Activated naive CD8-positive, alpha-beta T cell treated with anti-CD3 and anti-CD28 coated beads, Interleukin-2, amount 10 ng/mL, durations not matched to agents 7 days and 5 days (primary cell): ENCODE measurements around the gene PTS. TPM values are rescaled to one million over a fixed set of nuclear protein-coding genes. Genes with fewer than 3 reads are reported as not detected.

Source experiments
- ATAC-seq: fragments of 150-1000 bp; cut with Tn5 transposase; one replicate; pipeline ENCODE4 v1.10.0; 2021; ENCODE audit warnings: low read depth, moderate library complexity
- POLR2A ChIA-PET: fragments of 350-600 bp; sonication (Branson Sonifier 250); formaldehyde crosslinking; loops from one replicate; lab custom pipeline; 2021; ENCODE audit warnings: antibody characterized with exemption; lab: Charles Lee
- DNase-seq: peaks from one replicate; pipeline ENCODE4 v3.0.0; 2021
- H3K27ac Mint-ChIP-seq: one replicate; pipeline ENCODE4 v1.8.0; 2022; ENCODE audit warnings: mild to moderate bottlenecking, mixed read lengths
- H3K27me3 Mint-ChIP-seq: one replicate; pipeline ENCODE4 v1.8.0; 2022; ENCODE audit warnings: mild to moderate bottlenecking, moderate library complexity, mixed read lengths
- H3K36me3 Mint-ChIP-seq: one replicate; pipeline ENCODE4 v1.8.0; 2021; ENCODE audit warnings: mild to moderate bottlenecking, mixed read lengths
- H3K4me1 Mint-ChIP-seq: one replicate; pipeline ENCODE4 v1.8.0; 2021; ENCODE audit warnings: mixed read lengths
- H3K4me3 Mint-ChIP-seq: one replicate; pipeline ENCODE4 v1.8.0; 2022; ENCODE audit warnings: mild to moderate bottlenecking, moderate library complexity, mixed read lengths
- H3K9me3 Mint-ChIP-seq: one replicate; pipeline ENCODE4 v1.8.0; 2021; ENCODE audit warnings: mixed read lengths
- total RNA-seq, 2 experiments: library from RNA; stranded (reverse); gene quantifications; one replicate each; pipeline ENCODE4 v1.2.3, GENCODE V29; 2021

PTS gene
- total RNA-seq, 2 experiments from 2014 or later = 20.9 to 24.2 TPM

DNA sequence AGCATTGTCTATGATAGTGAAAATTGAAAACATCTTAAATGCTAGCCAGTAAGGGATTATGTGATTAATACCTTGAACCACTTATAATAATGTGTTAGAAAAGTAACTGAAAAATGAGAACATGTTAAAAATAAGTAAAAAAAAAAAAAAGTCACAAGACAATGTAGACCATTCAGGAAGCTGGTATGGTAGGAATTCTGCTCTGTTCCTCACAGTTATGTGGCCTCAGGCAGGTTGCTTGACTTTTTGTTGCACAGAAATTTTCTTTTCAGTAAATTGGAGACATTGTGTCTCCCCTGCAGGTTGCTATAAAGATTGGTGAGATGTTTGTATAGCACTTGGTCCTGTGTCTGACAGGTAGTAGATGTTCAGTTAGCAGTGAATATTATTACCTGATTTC is 51.7 kb downstream of the PTS start:
- no peaks in the 10 kb centered on the region for H3K9me3 Mint-ChIP-seq
- H3K27ac Mint-ChIP-seq = no peak overlapping the region
- DNase-seq (no peak), ATAC-seq (no peak)
- H3K27me3 Mint-ChIP-seq = peaks cover 10% of the 10 kb centered on the region
- no peak overlapping the region for H3K4me3 Mint-ChIP-seq
- peaks cover 30% of the 10 kb centered on the region for H3K4me1 Mint-ChIP-seq
- POLR2A ChIA-PET = no interaction called here
- H3K36me3 Mint-ChIP-seq = no peaks in the 10 kb centered on the region

DNA sequence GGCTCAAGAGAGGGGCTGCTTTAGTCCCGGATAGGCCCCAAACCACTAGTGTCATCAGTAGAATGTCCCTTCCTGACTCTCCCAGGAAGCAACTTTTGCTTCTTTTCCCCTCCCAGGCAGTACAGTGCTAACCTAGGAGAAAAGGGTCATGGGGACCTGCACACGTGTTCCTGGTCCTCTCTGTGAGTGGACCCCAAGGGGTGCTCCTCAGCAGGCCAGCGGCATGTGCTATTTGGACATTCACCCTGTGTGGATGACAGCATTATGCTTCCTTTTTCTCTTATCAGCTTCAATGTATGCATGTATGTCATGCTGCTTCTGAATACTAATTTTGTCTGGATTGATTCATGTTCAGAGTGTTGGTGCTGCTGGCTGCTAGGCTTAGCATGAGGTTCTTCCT is 52.6 kb downstream of the PTS start:
- H3K4me3 Mint-ChIP-seq = no peak overlapping the region
- no peaks in the 10 kb centered on the region for H3K36me3 Mint-ChIP-seq
- H3K27me3 Mint-ChIP-seq = peaks cover 10% of the 10 kb centered on the region
- H3K4me1 Mint-ChIP-seq = peaks cover 28% of the 10 kb centered on the region
- ATAC-seq (no peak), DNase-seq (no peak)
- no peaks in the 10 kb centered on the region for H3K9me3 Mint-ChIP-seq
- POLR2A ChIA-PET = interaction anchor here (0.7 kb wide), 1 partner anchor 347 kb away, joined by 3 read pairs; no protein-coding TSS in a partner anchor
- H3K27ac Mint-ChIP-seq = no peak overlapping the region

DNA sequence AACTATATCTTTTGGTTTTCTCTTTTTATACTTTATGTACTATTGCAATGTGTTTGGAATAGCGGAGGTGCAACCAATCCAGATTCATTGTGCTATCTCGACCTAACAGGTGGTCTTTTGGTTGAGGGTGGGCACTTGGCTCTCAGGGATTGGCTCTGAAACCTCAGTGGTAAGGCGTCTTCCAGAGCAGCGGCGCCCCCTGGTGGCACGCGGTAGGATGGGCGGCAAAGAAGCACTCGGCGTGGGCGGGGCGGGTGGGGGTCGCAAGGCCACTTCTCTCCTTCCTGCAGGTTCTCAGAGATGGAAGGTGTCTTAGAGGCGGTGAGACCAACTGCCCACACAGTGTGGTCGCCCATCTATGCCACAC is 53.7 kb downstream of the PTS start:
- POLR2A ChIA-PET = interaction anchor here (0.7 to 1.4 kb wide), 5 partner anchors 54 to 403 kb away, joined by 3 to 7 read pairs (median 5); partner anchors contain the start of gene PTS
- H3K27ac Mint-ChIP-seq = peak overlapping the region; percentile 76
- peak; percentile 86 for DNase-seq
- H3K36me3 Mint-ChIP-seq = no peaks in the 10 kb centered on the region
- no peaks in the 10 kb centered on the region for H3K9me3 Mint-ChIP-seq
- H3K4me3 Mint-ChIP-seq = peak overlapping the region; percentile 84
- peak; percentile 57 for ATAC-seq
- H3K4me1 Mint-ChIP-seq = peaks cover 28% of the 10 kb centered on the region
- peaks cover 10% of the 10 kb centered on the region for H3K27me3 Mint-ChIP-seq

DNA sequence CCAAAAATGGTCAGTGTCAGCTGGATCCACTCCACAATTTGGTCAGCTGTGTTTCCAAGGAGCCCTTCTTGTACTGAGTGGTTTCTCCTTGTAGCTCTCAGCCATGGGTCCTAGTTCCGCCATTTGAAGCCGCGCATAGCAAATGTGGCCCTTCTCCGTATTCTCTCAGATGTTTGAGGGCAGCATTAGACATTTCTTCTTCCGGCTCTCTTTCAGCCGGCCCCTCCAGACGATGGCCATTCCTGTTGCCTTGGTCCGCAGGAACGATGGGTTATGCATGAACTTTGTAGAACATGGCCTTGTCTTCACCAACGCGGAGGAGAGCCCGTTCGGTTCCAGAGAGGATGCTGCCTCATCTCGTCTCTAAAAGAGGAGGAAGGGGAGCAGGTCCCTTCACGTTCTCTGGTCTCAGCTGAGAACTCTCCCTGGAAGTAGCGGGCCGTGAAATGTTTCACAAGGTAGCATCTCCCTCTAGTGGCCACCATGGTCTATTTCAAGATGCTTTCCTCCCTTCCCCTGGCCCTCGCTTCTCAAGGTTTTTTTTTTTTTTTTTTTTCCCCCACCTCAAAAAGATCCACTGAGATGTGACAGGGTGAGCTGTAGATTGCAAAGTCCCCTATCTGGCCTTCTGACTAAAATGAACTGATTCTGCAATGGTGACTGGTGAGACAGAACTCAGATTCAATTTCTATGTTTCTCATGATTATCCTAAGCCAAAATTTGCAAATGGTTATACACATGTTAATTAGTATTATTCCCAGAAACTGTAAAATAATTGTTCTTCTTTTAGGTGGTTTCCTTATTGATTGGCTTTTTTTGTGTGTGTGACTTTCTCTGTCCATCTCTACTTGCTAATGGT is 54.3 kb downstream of the PTS start:
- peak overlapping the region; percentile 84 for H3K4me3 Mint-ChIP-seq
- no peaks in the 10 kb centered on the region for H3K36me3 Mint-ChIP-seq
- H3K27ac Mint-ChIP-seq = peak overlapping the region; percentile 76
- POLR2A ChIA-PET = interaction anchor here (0.7 to 1.4 kb wide), 5 partner anchors 55 to 403 kb away, joined by 3 to 7 read pairs (median 5); partner anchors contain the start of gene PTS
- peak; percentile 66 for DNase-seq
- peaks cover 10% of the 10 kb centered on the region for H3K27me3 Mint-ChIP-seq
- H3K9me3 Mint-ChIP-seq = no peaks in the 10 kb centered on the region
- ATAC-seq = peak; percentile 81
- peaks cover 28% of the 10 kb centered on the region for H3K4me1 Mint-ChIP-seq

DNA sequence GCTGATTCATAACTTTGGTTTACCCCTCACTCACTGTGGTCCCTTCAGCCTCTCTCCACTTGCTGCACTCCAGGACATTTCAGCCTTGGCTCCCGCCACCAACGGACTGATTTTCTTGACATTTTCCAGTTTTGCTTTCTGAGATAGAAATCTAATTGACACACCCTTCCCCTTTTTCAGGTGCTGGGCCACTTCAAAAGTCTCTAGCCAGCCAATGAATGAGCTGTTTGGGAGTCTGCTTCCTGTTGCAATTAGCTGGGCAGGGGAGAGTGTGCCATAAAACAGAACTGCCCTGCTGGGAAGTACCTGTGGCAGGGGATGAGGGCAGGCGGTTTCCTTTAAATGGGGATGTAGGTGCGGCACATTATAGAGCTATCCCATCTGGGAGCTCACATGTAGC is 55.5 kb downstream of the PTS start:
- Mint-ChIP-seq H3K4me1 (peaks cover 23% of the 10 kb centered on the region), H3K4me3 (peak overlapping the region; percentile 62), H3K9me3 (no peaks in the 10 kb centered on the region), H3K36me3 (no peaks in the 10 kb centered on the region), H3K27ac (peak overlapping the region; percentile 63), H3K27me3 (peaks cover 10% of the 10 kb centered on the region)
- ATAC-seq (no peak), DNase-seq (no peak)
- POLR2A ChIA-PET = interaction anchor here (0.5 to 1.1 kb wide), 2 partner anchors 62 to 265 kb away, joined by 3 read pairs; no protein-coding TSS in a partner anchor

Other genes starting within 250 kb of the PTS start
- 10 to 100 TPM; 26.0 to 28.5 TPM for gene DLAT, start 201.0 kb upstream of the PTS start, total RNA-seq
- gene PIH1D2, start 152.4 kb upstream of the PTS start, total RNA-seq = under 1 TPM in 1 of 2 experiments, not detected in 1; 0.50 TPM
- gene NKAPD1, start 152.1 kb upstream of the PTS start, total RNA-seq = 10 to 100 TPM; 21.5 to 22.7 TPM
- 10 to 100 TPM; 36.8 to 39.3 TPM for gene TIMM8B, start 139.7 kb upstream of the PTS start, total RNA-seq
- gene SDHD, start 139.6 kb upstream of the PTS start, total RNA-seq = 10 to 100 TPM; 87.2 to 93.8 TPM
- under 1 TPM; 0.45 to 0.75 TPM for gene IL18, start 62.3 kb upstream of the PTS start, total RNA-seq
- gene TEX12, start 59.1 kb upstream of the PTS start, total RNA-seq = under 1 TPM in 1 of 2 experiments, not detected in 1; 0.40 TPM
- gene BCO2, start 50.9 kb upstream of the PTS start, total RNA-seq = 1 to 10 TPM; 1.5 to 2.4 TPM
- not detected for gene PLET1, start 34.4 kb downstream of the PTS start, total RNA-seq